ENCODE results near the gene DYRK1B.

DNA sequence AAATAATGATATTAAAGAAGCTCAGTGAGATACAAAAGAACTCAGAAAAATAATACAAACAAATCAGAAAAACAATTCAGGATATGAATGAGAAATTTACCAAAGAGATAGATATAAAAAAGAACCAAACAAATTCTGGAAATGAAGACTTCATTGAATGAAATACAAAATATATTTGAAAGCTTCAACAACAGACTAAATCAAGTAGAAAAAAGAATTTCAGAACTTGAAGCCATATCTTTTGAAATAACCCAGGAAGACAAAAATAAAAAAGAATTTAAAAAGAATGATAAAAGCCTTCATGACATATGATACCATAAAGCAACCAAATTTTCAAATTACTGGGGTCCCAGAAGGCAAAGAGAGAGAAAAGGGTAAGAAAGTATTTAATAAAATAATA lies 45.7 kb downstream of the DYRK1B start:
- TF ChIP-seq, protein P1, sequence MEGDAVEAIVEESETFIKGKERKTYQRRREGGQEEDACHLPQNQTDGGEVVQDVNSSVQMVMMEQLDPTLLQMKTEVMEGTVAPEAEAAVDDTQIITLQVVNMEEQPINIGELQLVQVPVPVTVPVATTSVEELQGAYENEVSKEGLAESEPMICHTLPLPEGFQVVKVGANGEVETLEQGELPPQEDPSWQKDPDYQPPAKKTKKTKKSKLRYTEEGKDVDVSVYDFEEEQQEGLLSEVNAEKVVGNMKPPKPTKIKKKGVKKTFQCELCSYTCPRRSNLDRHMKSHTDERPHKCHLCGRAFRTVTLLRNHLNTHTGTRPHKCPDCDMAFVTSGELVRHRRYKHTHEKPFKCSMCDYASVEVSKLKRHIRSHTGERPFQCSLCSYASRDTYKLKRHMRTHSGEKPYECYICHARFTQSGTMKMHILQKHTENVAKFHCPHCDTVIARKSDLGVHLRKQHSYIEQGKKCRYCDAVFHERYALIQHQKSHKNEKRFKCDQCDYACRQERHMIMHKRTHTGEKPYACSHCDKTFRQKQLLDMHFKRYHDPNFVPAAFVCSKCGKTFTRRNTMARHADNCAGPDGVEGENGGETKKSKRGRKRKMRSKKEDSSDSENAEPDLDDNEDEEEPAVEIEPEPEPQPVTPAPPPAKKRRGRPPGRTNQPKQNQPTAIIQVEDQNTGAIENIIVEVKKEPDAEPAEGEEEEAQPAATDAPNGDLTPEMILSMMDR (IDR thresholded peaks at IDR 0.05), result no peak
- no peak for TF ChIP-seq POLR2A (IDR thresholded peaks at IDR 0.05)

All from uterus (tissue), 2 donors.